Measurements from ENCODE around the gene COL18A1. TPM values are rescaled to one million over a fixed set of nuclear protein-coding genes. Genes with fewer than 3 reads are reported as not detected.

COL18A1 gene
- total RNA-seq, 4 donors from 2014 or later, result 124 to 224 (median 173) TPM

- H3K4me1 ChIP-seq, result peaks cover 0 to 24% (median 0%) of the 10 kb centered on the region in 4 donors
- H3K27me3 ChIP-seq, result no peaks in the 10 kb centered on the region
- no peak for DNase-seq (ENCODE audit: low spot score in 2 of 2)
- no peak overlapping the region for H3K4me3 ChIP-seq
- no peaks in the 10 kb centered on the region for H3K36me3 ChIP-seq
- H3K27ac ChIP-seq, result peak overlapping the region in 2 of 4 donors; percentile 17 to 38
- H3K9me3 ChIP-seq, result no peaks in the 10 kb centered on the region
- WGBS, 2 donors, result 65 to 80% methylated on average over 21 to 25 of the region's 25 CpGs
- TF ChIP-seq EP300 (IDR thresholded peaks at IDR 0.05) (no peak), POLR2A (IDR thresholded peaks at IDR 0.05) (no peak)
- TF ChIP-seq, protein P1, sequence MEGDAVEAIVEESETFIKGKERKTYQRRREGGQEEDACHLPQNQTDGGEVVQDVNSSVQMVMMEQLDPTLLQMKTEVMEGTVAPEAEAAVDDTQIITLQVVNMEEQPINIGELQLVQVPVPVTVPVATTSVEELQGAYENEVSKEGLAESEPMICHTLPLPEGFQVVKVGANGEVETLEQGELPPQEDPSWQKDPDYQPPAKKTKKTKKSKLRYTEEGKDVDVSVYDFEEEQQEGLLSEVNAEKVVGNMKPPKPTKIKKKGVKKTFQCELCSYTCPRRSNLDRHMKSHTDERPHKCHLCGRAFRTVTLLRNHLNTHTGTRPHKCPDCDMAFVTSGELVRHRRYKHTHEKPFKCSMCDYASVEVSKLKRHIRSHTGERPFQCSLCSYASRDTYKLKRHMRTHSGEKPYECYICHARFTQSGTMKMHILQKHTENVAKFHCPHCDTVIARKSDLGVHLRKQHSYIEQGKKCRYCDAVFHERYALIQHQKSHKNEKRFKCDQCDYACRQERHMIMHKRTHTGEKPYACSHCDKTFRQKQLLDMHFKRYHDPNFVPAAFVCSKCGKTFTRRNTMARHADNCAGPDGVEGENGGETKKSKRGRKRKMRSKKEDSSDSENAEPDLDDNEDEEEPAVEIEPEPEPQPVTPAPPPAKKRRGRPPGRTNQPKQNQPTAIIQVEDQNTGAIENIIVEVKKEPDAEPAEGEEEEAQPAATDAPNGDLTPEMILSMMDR (IDR thresholded peaks at IDR 0.05), result no peak
Measured at GRCh38 chr21:45421071-45421845, 16.3 kb downstream of the COL18A1 start.

DNA sequence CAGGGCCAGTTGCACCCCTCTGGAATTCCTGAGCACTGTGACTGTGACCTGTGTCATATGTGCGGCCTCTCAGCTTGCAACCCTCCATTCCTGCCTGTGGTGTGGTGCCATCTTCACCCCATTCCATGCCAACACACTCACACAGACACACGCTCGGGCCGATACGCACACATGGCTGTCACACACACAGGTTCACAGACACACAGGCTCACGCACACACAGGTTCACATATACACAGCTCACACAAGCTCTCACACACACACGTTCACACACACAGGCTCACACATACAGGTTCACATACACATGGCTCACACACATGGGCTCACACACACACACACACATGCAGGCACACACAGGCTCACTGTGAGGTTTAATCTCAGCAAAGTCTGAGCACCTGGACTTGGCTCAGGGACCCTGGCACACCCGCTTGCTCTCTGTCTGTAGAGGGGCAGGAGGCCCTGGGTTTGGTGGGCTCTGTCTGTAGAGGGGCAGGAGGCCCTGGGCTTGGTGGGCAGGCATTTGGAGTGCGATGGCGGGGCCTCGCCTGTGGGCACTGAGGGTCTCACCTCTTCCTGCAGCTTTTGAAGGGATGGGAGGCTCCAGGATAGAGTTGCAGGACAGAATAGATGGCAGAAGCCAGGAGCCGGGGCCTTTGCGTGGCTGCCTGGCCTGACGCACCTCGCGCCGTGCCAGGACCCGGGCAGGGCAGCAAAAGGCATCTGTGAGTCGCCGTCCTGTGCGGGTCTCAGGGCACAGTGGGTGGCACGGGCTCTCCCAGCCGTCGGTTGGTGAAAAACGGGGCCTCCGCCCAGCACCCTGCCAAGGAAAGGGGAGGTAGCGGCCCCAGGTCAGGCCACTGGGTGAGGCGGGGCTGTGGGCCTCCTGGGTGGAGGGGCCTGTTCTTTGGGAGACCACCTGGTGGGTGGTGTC lies 17.1 kb downstream of the COL18A1 start:
- H3K27me3 ChIP-seq, result no peaks in the 10 kb centered on the region
- no peaks in the 10 kb centered on the region for H3K9me3 ChIP-seq
- H3K36me3 ChIP-seq, result no peaks in the 10 kb centered on the region
- H3K4me1 ChIP-seq, result peaks cover 0 to 24% (median 0%) of the 10 kb centered on the region in 4 donors
- 93 to 94% methylated on average over 28 of the region's 28 CpGs for WGBS, 2 donors
- no peak overlapping the region for H3K4me3 ChIP-seq
- TF ChIP-seq, protein P1 (IDR thresholded peaks at IDR 0.05), result no peak
- TF ChIP-seq POLR2A (IDR thresholded peaks at IDR 0.05) (no peak), EP300 (IDR thresholded peaks at IDR 0.05) (no peak)
- DNase-seq (ENCODE audit: low spot score in 2 of 2), result no peak
- H3K27ac ChIP-seq, result no peak overlapping the region

DNA sequence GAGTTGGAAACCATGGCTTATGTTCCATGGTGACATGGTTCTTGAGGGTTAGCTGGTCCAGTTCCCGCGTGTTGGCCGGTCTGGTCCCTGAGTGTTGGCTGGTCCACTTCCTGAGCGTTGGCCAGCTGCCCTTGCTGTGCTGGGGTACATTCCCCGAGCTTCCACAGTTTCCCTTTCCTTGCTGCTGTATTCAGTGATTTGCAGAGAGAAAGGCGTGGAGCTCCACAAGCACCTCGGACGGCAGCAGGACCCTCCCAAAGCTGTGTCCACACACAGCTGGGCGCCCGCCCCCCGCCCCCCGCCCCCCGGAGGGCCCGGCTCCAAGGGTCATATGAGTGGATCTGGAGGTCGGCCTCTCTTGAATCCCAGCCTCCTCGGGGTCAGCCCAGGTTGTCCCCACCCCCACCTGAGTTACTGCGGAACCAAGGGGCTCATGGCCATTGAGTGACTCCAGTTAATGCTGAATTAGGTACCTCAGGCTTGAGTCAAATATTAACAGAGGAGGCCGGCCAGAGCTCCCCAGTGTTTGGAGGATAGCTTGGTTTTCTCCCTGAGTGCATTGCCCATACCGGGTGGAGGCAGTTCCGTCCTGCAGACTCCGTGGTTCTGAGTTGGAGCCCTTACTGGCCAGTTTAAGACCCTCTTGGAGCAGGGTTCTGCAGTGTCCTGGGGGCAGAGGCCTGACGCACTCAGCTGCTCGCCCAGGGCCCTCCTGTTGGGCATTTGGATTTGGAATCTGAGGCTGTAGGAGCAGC lies 18.4 kb downstream of the COL18A1 start:
- 70 to 78% methylated on average over 19 to 22 of the region's 23 CpGs for WGBS, 2 donors
- Histone ChIP-seq H3K4me3 (no peak overlapping the region), H3K27me3 (no peaks in the 10 kb centered on the region), H3K9me3 (no peaks in the 10 kb centered on the region), H3K36me3 (no peaks in the 10 kb centered on the region), H3K4me1 (peaks cover 0 to 32% (median 0%) of the 10 kb centered on the region in 4 donors), H3K27ac (no peak overlapping the region)
- DNase-seq (ENCODE audit: low spot score in 2 of 2), result no peak
- TF ChIP-seq, protein P1 (IDR thresholded peaks at IDR 0.05), result no peak
- TF ChIP-seq POLR2A (IDR thresholded peaks at IDR 0.05) (no peak), EP300 (IDR thresholded peaks at IDR 0.05) (no peak)

DNA sequence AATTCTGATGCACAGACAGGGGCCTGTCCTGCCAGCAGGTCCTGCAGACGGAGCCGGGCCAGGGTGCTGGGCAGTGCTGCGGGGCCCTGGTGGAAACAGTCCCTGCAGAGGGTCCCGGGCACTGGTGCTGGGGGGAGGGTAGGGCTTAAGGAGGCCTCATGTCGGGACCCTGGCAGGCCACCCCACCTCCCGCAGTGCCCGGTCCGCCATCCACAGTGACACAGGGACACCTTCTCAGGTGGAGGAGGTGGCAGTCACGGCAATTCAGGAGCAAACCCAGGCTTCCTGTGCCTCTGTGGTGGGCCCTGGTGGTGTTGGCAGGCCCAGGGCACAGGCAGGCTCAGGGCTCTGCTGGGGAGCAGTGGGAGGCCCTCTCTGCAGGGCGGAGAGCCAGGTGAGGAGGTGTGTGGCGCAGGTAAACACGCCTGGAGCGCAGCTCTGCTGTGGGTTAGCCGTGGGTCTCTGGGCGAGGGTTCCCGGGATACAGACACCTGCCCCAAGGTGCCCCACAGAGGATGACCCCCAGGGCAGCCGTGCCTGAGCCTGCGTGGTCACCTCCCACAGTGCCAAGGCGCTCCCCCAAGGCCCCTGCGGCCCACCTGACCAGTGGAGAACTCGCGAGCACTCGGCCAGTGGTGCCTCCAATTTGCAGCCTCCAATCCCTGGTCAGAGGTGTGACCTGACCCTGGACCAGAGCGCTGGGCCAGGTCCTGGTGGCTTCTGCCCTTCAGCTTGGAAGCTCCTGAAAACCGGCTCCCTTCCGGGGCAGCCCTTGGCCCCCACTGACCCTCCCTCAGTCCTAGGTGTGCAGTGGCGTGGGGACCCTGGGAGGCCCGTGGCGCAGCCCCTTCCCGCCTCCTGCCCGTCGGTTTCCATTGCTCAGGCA lies 19.2 kb downstream of the COL18A1 start:
- WGBS, 2 donors, result 93 to 95% methylated on average over 13 to 27 of the region's 32 CpGs
- no peak overlapping the region for H3K27ac ChIP-seq
- H3K27me3 ChIP-seq, result no peaks in the 10 kb centered on the region
- H3K36me3 ChIP-seq, result no peaks in the 10 kb centered on the region
- H3K9me3 ChIP-seq, result no peaks in the 10 kb centered on the region
- DNase-seq (ENCODE audit: low spot score in 2 of 2), result no peak
- no peak for TF ChIP-seq EP300 (IDR thresholded peaks at IDR 0.05)
- TF ChIP-seq POLR2A (IDR thresholded peaks at IDR 0.05), result no peak
- TF ChIP-seq, protein P1 (IDR thresholded peaks at IDR 0.05), result no peak
- H3K4me3 ChIP-seq, result no peak overlapping the region
- peaks cover 0 to 32% (median 0%) of the 10 kb centered on the region in 4 donors for H3K4me1 ChIP-seq
